GM12892 (cell line): ENCODE data around the gene SZT2.

Source experiments
- POLR2A ChIP-seq: IDR thresholded peaks from 2 replicates; pipeline ENCODE4 v1.6.1; 2011; ENCODE audit warnings: low read depth, low read length, control low read depth
- POLR2AphosphoS5 ChIP-seq: IDR thresholded peaks from 2 replicates; pipeline ENCODE4 v1.6.1; 2011; ENCODE audit warnings: low read depth, low read length, control low read depth
- TAF1 ChIP-seq: IDR thresholded peaks from 2 replicates; pipeline ENCODE4 v1.6.1; 2011; ENCODE audit warnings: low read depth, mild to moderate bottlenecking, control low read depth, low read length, borderline replicate concordance

DNA sequence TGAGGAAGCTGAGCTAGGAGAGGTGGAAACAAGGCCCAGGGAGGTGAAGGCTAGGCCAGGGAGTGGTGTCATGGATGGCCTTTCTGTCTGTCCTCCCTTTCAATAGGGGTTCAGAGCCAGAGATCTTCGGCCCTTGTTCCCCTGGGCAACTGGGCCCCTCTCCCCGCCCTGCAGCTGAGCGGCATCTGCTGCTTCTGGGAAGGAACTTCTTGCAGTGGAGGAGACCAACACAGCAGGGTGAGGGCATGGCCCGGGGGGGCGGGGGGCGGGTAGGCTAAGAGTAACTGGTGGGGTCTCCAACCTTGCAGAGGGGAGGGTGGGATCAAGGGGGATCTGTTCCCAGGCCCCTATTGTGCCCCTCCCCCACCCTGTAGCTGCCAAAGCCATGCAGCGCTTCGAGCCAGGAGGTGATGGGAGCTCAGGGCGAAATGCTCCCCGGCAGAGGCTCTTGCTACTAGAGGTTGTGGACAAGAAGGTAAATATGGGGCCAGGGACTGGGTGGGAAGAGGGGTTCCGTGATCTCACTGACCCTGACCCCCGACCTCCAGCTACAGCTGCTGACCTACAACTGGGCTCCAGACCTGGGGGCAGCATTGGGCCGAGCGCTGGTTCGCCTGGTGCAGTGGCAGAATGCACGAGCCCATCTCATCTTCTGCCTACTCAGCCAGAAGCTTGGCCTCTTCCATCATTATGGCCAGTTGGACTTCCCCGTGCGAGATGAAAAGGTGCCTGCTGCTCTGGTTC lies 52.4 kb downstream of the SZT2 start:
- no peak for TF ChIP-seq POLR2A
- no peak for TF ChIP-seq TAF1
- no peak for TF ChIP-seq POLR2AphosphoS5
